Right kidney (tissue), 1 donor: Measurements from ENCODE around the gene SLC35F1.
A peak's percentile ranks its signal among the peaks of the same experiment; 100 is the strongest.
"Not testable (repeated sequence)": the region's sequence is repeated elsewhere in the genome, so short reads cannot be mapped to it uniquely, and the experiment has no call there.

Source experiments
- DNase-seq: peaks from one replicate; pipeline ENCODE4 v3.0.0-alpha.2; 2016

Gene SLC35F1

GRCh38 chr6:117927866-117928265 is 20.8 kb downstream of the SLC35F1 start:
- no peak for DNase-seq

- DNase-seq: no peak
Measured at GRCh38 chr6:117928833-117929232, 21.8 kb downstream of the SLC35F1 start.

- no peak for DNase-seq
Measured at GRCh38 chr6:117929501-117929900, 22.4 kb downstream of the SLC35F1 start.

- DNase-seq: no peak
Measured at GRCh38 chr6:117930645-117931044, 23.6 kb downstream of the SLC35F1 start.

- no peak for DNase-seq
Measured at GRCh38 chr6:117932001-117932400, 24.9 kb downstream of the SLC35F1 start.

GRCh38 chr6:117932676-117933075 is 25.6 kb downstream of the SLC35F1 start:
- DNase-seq: no peak

GRCh38 chr6:117933471-117933870 is 26.4 kb downstream of the SLC35F1 start:
- DNase-seq: no peak

GRCh38 chr6:117938311-117938995 is 31.4 kb downstream of the SLC35F1 start:
- no peak for DNase-seq

- DNase-seq: no peak
Measured at GRCh38 chr6:117947234-117947633, 40.2 kb downstream of the SLC35F1 start.

- DNase-seq: no peak
Measured at GRCh38 chr6:117951783-117952182, 44.7 kb downstream of the SLC35F1 start.

- DNase-seq: no peak
Measured at GRCh38 chr6:117955684-117956256, 48.7 kb downstream of the SLC35F1 start.

GRCh38 chr6:117956386-117956785 is 49.3 kb downstream of the SLC35F1 start:
- no peak for DNase-seq

GRCh38 chr6:117958536-117958935 is 51.5 kb downstream of the SLC35F1 start:
- no peak for DNase-seq

GRCh38 chr6:117960877-117961276 is 53.8 kb downstream of the SLC35F1 start:
- DNase-seq: no peak

GRCh38 chr6:117961301-117961700 is 54.2 kb downstream of the SLC35F1 start:
- DNase-seq: no peak

- DNase-seq: not testable (repeated sequence)
Measured at GRCh38 chr6:117965763-117966162, 58.7 kb downstream of the SLC35F1 start.

GRCh38 chr6:117971637-117972036 is 64.6 kb downstream of the SLC35F1 start:
- DNase-seq: no peak

- no peak for DNase-seq
Measured at GRCh38 chr6:117974914-117975627, 68.0 kb downstream of the SLC35F1 start.

- peak; percentile 7 for DNase-seq
Measured at GRCh38 chr6:117976030-117976651, 69.1 kb downstream of the SLC35F1 start.

GRCh38 chr6:117985916-117986315 is 78.9 kb downstream of the SLC35F1 start:
- DNase-seq: no peak

GRCh38 chr6:117986396-117986795 is 79.3 kb downstream of the SLC35F1 start:
- DNase-seq: no peak

- DNase-seq: no peak
Measured at GRCh38 chr6:117989086-117989485, 82.0 kb downstream of the SLC35F1 start.

GRCh38 chr6:117990151-117990550 is 83.1 kb downstream of the SLC35F1 start:
- DNase-seq: no peak
